ENCODE data around the gene PRKRA. TPM values are rescaled to one million over a fixed set of nuclear protein-coding genes. Genes with fewer than 3 reads are reported as not detected.

The PRKRA gene
- total RNA-seq, 1 experiment from 2014 or later, result 49.8 TPM

DNA sequence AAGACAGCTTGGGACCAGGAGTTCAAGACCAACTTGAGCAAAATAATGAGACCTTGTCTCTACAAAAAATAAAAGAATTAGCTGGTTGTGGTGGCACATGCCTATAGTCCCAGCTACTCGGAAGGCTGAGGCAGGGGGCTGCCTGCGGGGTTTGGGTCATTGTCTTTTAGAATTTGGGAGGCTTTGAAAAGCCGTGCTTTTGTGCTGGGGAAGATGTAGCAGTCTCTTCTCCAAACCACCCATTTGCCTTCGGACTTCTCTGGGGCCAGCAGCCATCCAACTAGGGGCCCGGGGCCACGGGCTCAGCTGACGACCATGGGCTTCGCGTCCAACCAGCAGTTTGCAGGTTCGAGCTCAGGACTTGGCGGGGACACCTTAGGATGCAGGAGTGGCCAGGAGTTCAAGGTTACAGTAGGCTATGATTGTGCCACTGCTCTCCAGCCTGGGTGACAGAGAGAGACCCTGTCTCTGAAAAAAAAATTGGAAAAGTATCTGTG lies 6.5 kb upstream of the PRKRA start:
- no TSS peak for BruUV-seq (replicated peaks)
- POLR2A ChIA-PET, result no interaction called here
- Histone ChIP-seq H4K20me1 (ENCODE audit: insufficient read depth) (no peaks in the 10 kb centered on the region), H3K9me3 (ENCODE audit: control insufficient read depth in 1 of 2, insufficient read depth in 1 of 2, low read depth in 1 of 2, low read length in 2 of 2) (no peaks in the 10 kb centered on the region), H3K27ac (ENCODE audit: low read depth, low read length) (no peak overlapping the region), H3K9me2 (ENCODE audit: insufficient read depth) (no peaks in the 10 kb centered on the region), H3K79me2 (ENCODE audit: insufficient read depth, low read length) (no peaks in the 10 kb centered on the region), H3K36me3 (ENCODE audit: control insufficient read depth in 1 of 2, insufficient read depth in 2 of 2, low read length in 2 of 2) (no peaks in the 10 kb centered on the region), H3K4me1 (ENCODE audit: control insufficient read depth in 1 of 2, insufficient read depth in 2 of 2, low read length in 2 of 2) (peaks cover under 1% of the 10 kb centered on the region in 2 experiments; a peak in 1 of 4 replicates), H2AFZ (ENCODE audit: low read depth, low read length, poor library complexity, severe bottlenecking) (no peak overlapping the region), H3K9ac (ENCODE audit: low read length) (no peak overlapping the region), H3K4me3 (replicated peaks in 1 of 2; ENCODE audit: low read depth in 1 of 2, low read length in 2 of 2) (no peak overlapping the region), H3K27me3 (ENCODE audit: insufficient read depth, low read length) (no peaks in the 10 kb centered on the region), H3K4me2 (ENCODE audit: low read length) (no peak overlapping the region)
- ATAC-seq (no peak), DNase-seq (ENCODE audit: low read depth, low spot score) (no peak)
- intact Hi-C loops (cut with micrococcal nuclease), result no loop called here
- TF ChIP-seq ZFX (IDR thresholded peaks at IDR 0.05), result no peak
- no peak for TF ChIP-seq FOSL1 (IDR thresholded peaks at IDR 0.05; ENCODE audit: low read depth)
- TF ChIP-seq EGR1 (IDR thresholded peaks at IDR 0.05; ENCODE audit: low read depth), result no peak
- no peak for TF ChIP-seq ZBTB33 (IDR thresholded peaks at IDR 0.05; ENCODE audit: extremely low read depth, insufficient replicate concordance, low read length)
- TF ChIP-seq ZNF274 (IDR thresholded peaks at IDR 0.05; ENCODE audit: low read depth, low read length), result no peak
- TF ChIP-seq ELF1 (IDR thresholded peaks at IDR 0.05; ENCODE audit: borderline replicate concordance, low read depth), result no peak
- TF ChIP-seq POLR2AphosphoS5 (IDR thresholded peaks at IDR 0.05; ENCODE audit: low read depth, low read length), result no peak
- no peak for TF ChIP-seq EZH2phosphoT487 (IDR thresholded peaks at IDR 0.05; ENCODE audit: borderline replicate concordance)
- TF ChIP-seq POLR2A (IDR thresholded peaks at IDR 0.05; ENCODE audit: borderline replicate concordance, extremely low read depth, insufficient read depth, insufficient read length), result no peak
- TF ChIP-seq CTCF (IDR thresholded peaks at IDR 0.05 in 2 of 3, conservative IDR thresholded peaks at IDR 0.05 in 1 of 3; ENCODE audit: borderline replicate concordance in 1 of 3, insufficient read depth in 1 of 3, low read depth in 2 of 3, low read length in 2 of 3), result no peak
- no peak for TF ChIP-seq RAD21 (IDR thresholded peaks at IDR 0.05; ENCODE audit: low read depth)
- no peak for TF ChIP-seq TCF7L2 (IDR thresholded peaks at IDR 0.05; ENCODE audit: borderline replicate concordance, extremely low read depth, insufficient read depth, insufficient read length)
- no peak for TF ChIP-seq EZH2 (IDR thresholded peaks at IDR 0.05)
- TF ChIP-seq, protein P1, sequence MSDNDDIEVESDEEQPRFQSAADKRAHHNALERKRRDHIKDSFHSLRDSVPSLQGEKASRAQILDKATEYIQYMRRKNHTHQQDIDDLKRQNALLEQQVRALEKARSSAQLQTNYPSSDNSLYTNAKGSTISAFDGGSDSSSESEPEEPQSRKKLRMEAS (IDR thresholded peaks at IDR 0.05), result no peak
- CTCF ChIA-PET, result no interaction called here
- RAD21 ChIA-PET (ENCODE audit: low non-redundant PET in 1 of 2, low total read pairs in 2 of 2, uncharacterized antibody in 2 of 2, unreplicated experiment in 2 of 2), result no interaction called here
